ENCODE data around the gene ERICH6B. TPM values are rescaled to one million over a fixed set of nuclear protein-coding genes. Genes with fewer than 3 reads are reported as not detected.
A peak's percentile ranks its signal among the peaks of the same experiment; 100 is the strongest.

ERICH6B gene
- total RNA-seq, 1 experiment from 2014 or later, result not detected

GRCh38 chr13:45516757-45517156 lies 98.8 kb downstream of the ERICH6B start:
- no peak for TF ChIP-seq CTCF (IDR thresholded peaks at IDR 0.05; ENCODE audit: unreplicated experiment)
- no TSS peak for BruUV-seq (replicated peaks)
- Mint-ChIP-seq H3K9me3 (ENCODE audit: unreplicated experiment) (no peaks in the 10 kb centered on the region), H3K4me1 (ENCODE audit: insufficient read depth, unreplicated experiment) (peaks cover 21% of the 10 kb centered on the region), H3K27ac (ENCODE audit: low read depth, unreplicated experiment) (no peak overlapping the region), H3K36me3 (ENCODE audit: insufficient read depth, unreplicated experiment) (peaks cover 83% of the 10 kb centered on the region), H3K4me3 (ENCODE audit: unreplicated experiment) (no peak overlapping the region), H3K27me3 (ENCODE audit: insufficient read depth, unreplicated experiment) (no peaks in the 10 kb centered on the region)
- DNase-seq (ENCODE audit: unreplicated experiment), result no peak
- ChIA-PET POLR2A (no interaction called here), CTCF (no interaction called here)
- intact Hi-C loops (cut with micrococcal nuclease), result no loop called here

GRCh38 chr13:45512098-45512496 lies 103.4 kb downstream of the ERICH6B start:
- TF ChIP-seq CTCF (IDR thresholded peaks at IDR 0.05; ENCODE audit: unreplicated experiment), result no peak
- no peak overlapping the region for H3K4me3 Mint-ChIP-seq (ENCODE audit: unreplicated experiment)
- H3K4me1 Mint-ChIP-seq (ENCODE audit: insufficient read depth, unreplicated experiment), result peaks cover 6% of the 10 kb centered on the region
- peaks cover 79% of the 10 kb centered on the region for H3K36me3 Mint-ChIP-seq (ENCODE audit: insufficient read depth, unreplicated experiment)
- ChIA-PET CTCF (interaction anchor here (0.5 to 1.3 kb wide), 15 partner anchors 9 to 764 kb away, joined by 3 to 7 read pairs (median 3); no protein-coding TSS in a partner anchor), POLR2A (interaction anchor here (0.8 kb wide), 1 partner anchor 802 kb away, joined by 3 read pairs; no protein-coding TSS in a partner anchor)
- no peak overlapping the region for H3K27ac Mint-ChIP-seq (ENCODE audit: low read depth, unreplicated experiment)
- no peak for DNase-seq (ENCODE audit: unreplicated experiment)
- BruUV-seq (replicated peaks), result no TSS peak
- intact Hi-C loops (cut with micrococcal nuclease), result no loop called here
- no peaks in the 10 kb centered on the region for H3K27me3 Mint-ChIP-seq (ENCODE audit: insufficient read depth, unreplicated experiment)
- no peaks in the 10 kb centered on the region for H3K9me3 Mint-ChIP-seq (ENCODE audit: unreplicated experiment)

GRCh38 chr13:45511310-45512097 lies 104.0 kb downstream of the ERICH6B start:
- BruUV-seq (replicated peaks), result no TSS peak
- peak; percentile 69 for TF ChIP-seq CTCF (IDR thresholded peaks at IDR 0.05; ENCODE audit: unreplicated experiment)
- no peaks in the 10 kb centered on the region for H3K27me3 Mint-ChIP-seq (ENCODE audit: insufficient read depth, unreplicated experiment)
- CTCF ChIA-PET, result interaction anchor here (0.6 to 1.3 kb wide), 12 partner anchors 11 to 764 kb away, joined by 3 to 7 read pairs (median 3); no protein-coding TSS in a partner anchor
- POLR2A ChIA-PET, result interaction anchor here (0.6 to 0.8 kb wide), 2 partner anchors 144 to 803 kb away, joined by 3 read pairs; no protein-coding TSS in a partner anchor
- peaks cover 80% of the 10 kb centered on the region for H3K36me3 Mint-ChIP-seq (ENCODE audit: insufficient read depth, unreplicated experiment)
- peak; percentile 71 for DNase-seq (ENCODE audit: unreplicated experiment)
- peaks cover 6% of the 10 kb centered on the region for H3K4me1 Mint-ChIP-seq (ENCODE audit: insufficient read depth, unreplicated experiment)
- intact Hi-C loops (cut with micrococcal nuclease), result loop anchor here (2.0 kb wide), 1 partner anchor 207 kb away; no protein-coding TSS in a partner anchor
- no peak overlapping the region for H3K27ac Mint-ChIP-seq (ENCODE audit: low read depth, unreplicated experiment)
- no peak overlapping the region for H3K4me3 Mint-ChIP-seq (ENCODE audit: unreplicated experiment)
- no peaks in the 10 kb centered on the region for H3K9me3 Mint-ChIP-seq (ENCODE audit: unreplicated experiment)

- intact Hi-C loops (cut with micrococcal nuclease), result loop anchor here (2.0 kb wide), 1 partner anchor 208 kb away; no protein-coding TSS in a partner anchor
- CTCF ChIA-PET, result interaction anchor here (0.7 to 1.0 kb wide), 4 partner anchors 9 to 28 kb away, joined by 3 to 6 read pairs (median 4); no protein-coding TSS in a partner anchor
- DNase-seq (ENCODE audit: unreplicated experiment), result no peak
- no TSS peak for BruUV-seq (replicated peaks)
- H3K36me3 Mint-ChIP-seq (ENCODE audit: insufficient read depth, unreplicated experiment), result peaks cover 80% of the 10 kb centered on the region
- H3K4me1 Mint-ChIP-seq (ENCODE audit: insufficient read depth, unreplicated experiment), result peaks cover 6% of the 10 kb centered on the region
- no peak overlapping the region for H3K4me3 Mint-ChIP-seq (ENCODE audit: unreplicated experiment)
- no peaks in the 10 kb centered on the region for H3K27me3 Mint-ChIP-seq (ENCODE audit: insufficient read depth, unreplicated experiment)
- no peaks in the 10 kb centered on the region for H3K9me3 Mint-ChIP-seq (ENCODE audit: unreplicated experiment)
- TF ChIP-seq CTCF (IDR thresholded peaks at IDR 0.05; ENCODE audit: unreplicated experiment), result no peak
- POLR2A ChIA-PET, result interaction anchor here (0.9 kb wide), 1 partner anchor 20 kb away, joined by 3 read pairs; no protein-coding TSS in a partner anchor
- no peak overlapping the region for H3K27ac Mint-ChIP-seq (ENCODE audit: low read depth, unreplicated experiment)
Observed at GRCh38 chr13:45510672-45511071, 104.9 kb downstream of the ERICH6B start.

Data from MCF 10A (cell line).